ENCODE measurements around the gene SLC17A2.
"Not testable (repeated sequence)": the region's sequence is repeated elsewhere in the genome, so short reads cannot be mapped to it uniquely, and the experiment has no call there.

SLC17A2 gene

GRCh38 chr6:25931411-25931709, 869 bp upstream of the SLC17A2 start:
- Histone ChIP-seq H3K4me3 (replicated peaks; ENCODE audit: low read depth, low read length) (no peak overlapping the region), H3K27me3 (replicated peaks; ENCODE audit: control insufficient read depth, insufficient read depth, low read length) (no peaks in the 10 kb centered on the region), H3K36me3 (ENCODE audit: control insufficient read depth, insufficient read depth, low read length) (no peaks in the 10 kb centered on the region)
- TF ChIP-seq CTCF (IDR thresholded peaks at IDR 0.05; ENCODE audit: insufficient read depth, low read length, poor library complexity, severe bottlenecking), result no peak
- no peak for DNase-seq (ENCODE audit: extremely low read depth, insufficient read length)

GRCh38 chr6:25929785-25930184, 706 bp downstream of the SLC17A2 start:
- H3K4me3 ChIP-seq (replicated peaks; ENCODE audit: low read depth, low read length); DNase-seq (ENCODE audit: extremely low read depth, insufficient read length); H3K27me3 ChIP-seq (replicated peaks; ENCODE audit: control insufficient read depth, insufficient read depth, low read length); H3K36me3 ChIP-seq (ENCODE audit: control insufficient read depth, insufficient read depth, low read length): not testable (repeated sequence)

- DNase-seq (ENCODE audit: extremely low read depth, insufficient read length), result no peak
- no peaks in the 10 kb centered on the region; the same call in 1 of the 2 replicates for H3K27me3 ChIP-seq (replicated peaks; ENCODE audit: control insufficient read depth, insufficient read depth, low read length)
- no peak for TF ChIP-seq CTCF (IDR thresholded peaks at IDR 0.05; ENCODE audit: insufficient read depth, low read length, poor library complexity, severe bottlenecking)
- H3K36me3 ChIP-seq (ENCODE audit: control insufficient read depth, insufficient read depth, low read length), result no peaks in the 10 kb centered on the region
- no peak overlapping the region for H3K4me3 ChIP-seq (replicated peaks; ENCODE audit: low read depth, low read length)
These were observed 1.7 kb downstream of the SLC17A2 start for GRCh38 chr6:25928562-25929324.

- no peak for TF ChIP-seq CTCF (IDR thresholded peaks at IDR 0.05; ENCODE audit: insufficient read depth, low read length, poor library complexity, severe bottlenecking)
- Histone ChIP-seq H3K27me3 (replicated peaks; ENCODE audit: control insufficient read depth, insufficient read depth, low read length) (no peaks in the 10 kb centered on the region; the same call in 1 of the 2 replicates), H3K36me3 (ENCODE audit: control insufficient read depth, insufficient read depth, low read length) (no peaks in the 10 kb centered on the region), H3K4me3 (replicated peaks; ENCODE audit: low read depth, low read length) (no peak overlapping the region)
- DNase-seq (ENCODE audit: extremely low read depth, insufficient read length), result no peak
These were observed 2.7 kb downstream of the SLC17A2 start for GRCh38 chr6:25927756-25928216.

GRCh38 chr6:25927178-25927577, 3.3 kb downstream of the SLC17A2 start:
- Histone ChIP-seq H3K27me3 (replicated peaks; ENCODE audit: control insufficient read depth, insufficient read depth, low read length) (no peaks in the 10 kb centered on the region; the same call in 1 of the 2 replicates), H3K36me3 (ENCODE audit: control insufficient read depth, insufficient read depth, low read length) (no peaks in the 10 kb centered on the region), H3K4me3 (replicated peaks; ENCODE audit: low read depth, low read length) (no peak overlapping the region)
- DNase-seq (ENCODE audit: extremely low read depth, insufficient read length), result no peak
- TF ChIP-seq CTCF (IDR thresholded peaks at IDR 0.05; ENCODE audit: insufficient read depth, low read length, poor library complexity, severe bottlenecking), result no peak

GRCh38 chr6:25925876-25926275, 4.6 kb downstream of the SLC17A2 start:
- H3K36me3 ChIP-seq (ENCODE audit: control insufficient read depth, insufficient read depth, low read length), result no peaks in the 10 kb centered on the region
- no peak for TF ChIP-seq CTCF (IDR thresholded peaks at IDR 0.05; ENCODE audit: insufficient read depth, low read length, poor library complexity, severe bottlenecking)
- H3K27me3 ChIP-seq (replicated peaks; ENCODE audit: control insufficient read depth, insufficient read depth, low read length), result no peaks in the 10 kb centered on the region; the same call in 1 of the 2 replicates
- no peak for DNase-seq (ENCODE audit: extremely low read depth, insufficient read length)
- H3K4me3 ChIP-seq (replicated peaks; ENCODE audit: low read depth, low read length), result no peak overlapping the region

All from GM06990 (cell line).